Neural cell (in vitro differentiated cells): ENCODE data around the gene PREX1.

Experiments
- CTCF ChIP-seq: fragments of 450-650 bp; IDR thresholded peaks from 2 replicates; pipeline ENCODE4 v1.5.1; 2014; ENCODE audit warnings: antibody characterized with exemption, mild to moderate bottlenecking, moderate library complexity; ENCODE audit not compliant: poor library complexity, severe bottlenecking
- POLR2AphosphoS5 ChIP-seq: IDR thresholded peaks from 2 replicates; pipeline ENCODE4 v1.6.1; 2012
- RAD21 ChIP-seq: fragments of 450-650 bp; conservative IDR thresholded peaks from 2 replicates; pipeline ENCODE4 v1.6.1; 2014; ENCODE audit warnings: antibody characterized with exemption, mild to moderate bottlenecking, moderate library complexity

- TF ChIP-seq CTCF (no peak), RAD21 (no peak), POLR2AphosphoS5 (no peak)
These were observed 50.0 kb downstream of the PREX1 start for GRCh38 chr20:48777821-48778220.
